ENCODE data around the gene FSTL4.

FSTL4 gene

DNA sequence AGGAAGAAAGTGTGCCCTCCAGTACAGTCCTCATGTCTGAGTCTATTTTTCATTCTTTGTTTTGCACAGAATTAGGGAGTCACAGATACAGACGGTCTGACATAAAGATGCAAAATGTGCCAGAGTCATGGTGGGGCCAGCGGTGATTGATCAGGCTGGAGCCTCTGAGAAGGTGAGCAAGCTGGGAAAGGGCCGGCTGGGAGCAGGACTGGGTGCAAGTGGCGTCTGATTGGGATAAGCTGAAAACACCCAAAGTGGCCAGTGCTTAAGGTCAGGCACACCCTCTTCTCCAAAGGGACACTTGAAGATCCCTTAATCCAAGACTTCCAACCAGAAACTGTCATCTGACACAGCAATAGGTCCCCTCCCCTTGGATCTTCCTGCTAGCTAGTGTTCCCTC, 32.6 kb downstream of the FSTL4 start:
- no peaks in the 10 kb centered on the region for H3K9me3 ChIP-seq (ENCODE audit: control insufficient read depth, low read length)
- no peaks in the 10 kb centered on the region for H3K27me3 ChIP-seq (ENCODE audit: control insufficient read depth, insufficient read depth, low read length)
- H3K4me3 ChIP-seq (ENCODE audit: low read length) = no peak overlapping the region
- no peaks in the 10 kb centered on the region for H3K36me3 ChIP-seq (ENCODE audit: control insufficient read depth, insufficient read depth, low read length)
- no peak overlapping the region for H3K9ac ChIP-seq (ENCODE audit: low read length)
- H3K4me1 ChIP-seq (ENCODE audit: control insufficient read depth, insufficient read depth, low read length) = no peaks in the 10 kb centered on the region

DNA sequence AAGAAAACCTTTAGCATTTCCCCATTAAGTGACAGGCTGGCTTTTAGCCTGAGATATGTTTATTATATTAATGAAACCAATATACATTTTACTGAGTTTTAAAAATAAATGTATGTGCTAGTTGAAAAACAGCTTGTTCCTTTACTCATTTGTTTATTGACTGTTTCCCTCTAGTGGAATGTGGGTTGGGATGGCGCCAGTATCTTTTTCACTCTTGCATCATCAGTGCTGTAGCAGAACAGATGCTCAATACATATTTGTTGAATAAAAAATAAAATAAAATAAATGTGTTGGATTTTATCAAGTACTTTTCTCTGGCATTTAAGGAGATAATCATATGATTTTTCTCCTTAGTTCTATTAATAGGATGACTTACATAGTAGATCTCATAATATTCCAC, 43.0 kb downstream of the FSTL4 start:
- H3K36me3 ChIP-seq (ENCODE audit: control insufficient read depth, insufficient read depth, low read length) = no peaks in the 10 kb centered on the region
- H3K9ac ChIP-seq (ENCODE audit: low read length) = no peak overlapping the region
- no peaks in the 10 kb centered on the region for H3K4me1 ChIP-seq (ENCODE audit: control insufficient read depth, insufficient read depth, low read length)
- H3K9me3 ChIP-seq (ENCODE audit: control insufficient read depth, low read length) = no peaks in the 10 kb centered on the region
- H3K27me3 ChIP-seq (ENCODE audit: control insufficient read depth, insufficient read depth, low read length) = no peaks in the 10 kb centered on the region
- no peak overlapping the region for H3K4me3 ChIP-seq (ENCODE audit: low read length)

DNA sequence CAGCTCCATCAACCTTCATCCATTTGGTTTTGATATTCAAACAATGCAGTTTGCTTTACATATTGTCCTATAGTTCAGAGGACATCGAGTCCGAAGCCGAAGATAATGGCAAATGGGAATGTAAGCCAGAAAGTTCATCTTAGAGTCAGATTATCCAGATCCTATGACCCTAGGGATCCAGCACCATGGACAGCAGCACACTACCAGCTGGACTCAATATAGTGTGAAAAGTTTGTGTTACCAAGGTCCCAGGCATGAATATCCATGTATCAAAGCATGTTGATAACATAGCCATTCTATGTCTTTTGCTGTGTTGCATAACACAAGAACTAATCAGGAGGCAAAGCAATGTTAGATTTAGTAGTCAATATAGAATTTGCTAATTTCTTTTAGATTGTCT, 46.3 kb downstream of the FSTL4 start:
- no peaks in the 10 kb centered on the region for H3K27me3 ChIP-seq (ENCODE audit: control insufficient read depth, insufficient read depth, low read length)
- H3K4me1 ChIP-seq (ENCODE audit: control insufficient read depth, insufficient read depth, low read length) = no peaks in the 10 kb centered on the region
- H3K9ac ChIP-seq (ENCODE audit: low read length) = no peak overlapping the region
- no peaks in the 10 kb centered on the region for H3K36me3 ChIP-seq (ENCODE audit: control insufficient read depth, insufficient read depth, low read length)
- no peaks in the 10 kb centered on the region for H3K9me3 ChIP-seq (ENCODE audit: control insufficient read depth, low read length)
- H3K4me3 ChIP-seq (ENCODE audit: low read length) = no peak overlapping the region

GRCh38 chr5:133564921-133565565, 47.3 kb downstream of the FSTL4 start:
- no peaks in the 10 kb centered on the region for H3K36me3 ChIP-seq (ENCODE audit: control insufficient read depth, insufficient read depth, low read length)
- H3K4me1 ChIP-seq (ENCODE audit: control insufficient read depth, insufficient read depth, low read length) = no peaks in the 10 kb centered on the region
- no peak overlapping the region for H3K4me3 ChIP-seq (ENCODE audit: low read length)
- H3K9me3 ChIP-seq (ENCODE audit: control insufficient read depth, low read length) = no peaks in the 10 kb centered on the region
- H3K9ac ChIP-seq (ENCODE audit: low read length) = no peak overlapping the region
- no peaks in the 10 kb centered on the region for H3K27me3 ChIP-seq (ENCODE audit: control insufficient read depth, insufficient read depth, low read length)

DNA sequence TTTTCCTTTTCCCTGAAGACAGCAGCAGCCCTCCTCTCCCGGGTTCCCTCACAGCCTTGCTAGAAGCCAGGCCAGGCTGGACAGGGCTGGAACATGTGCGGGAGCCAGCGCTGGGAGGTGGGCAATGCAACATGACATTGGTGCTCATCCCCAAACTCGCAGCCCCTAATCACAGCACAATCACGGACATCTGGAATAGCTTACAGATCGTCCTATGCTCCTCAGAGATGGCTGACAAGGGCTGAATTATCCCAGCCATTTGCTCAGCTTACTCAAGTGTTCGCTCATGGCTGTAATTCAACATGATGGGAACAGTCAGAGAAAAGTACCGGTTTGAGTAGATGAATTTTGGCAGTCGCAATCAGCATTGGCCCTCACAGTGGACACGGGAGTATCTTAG, 49.8 kb downstream of the FSTL4 start:
- Histone ChIP-seq H3K4me3 (ENCODE audit: low read length) (no peak overlapping the region), H3K36me3 (ENCODE audit: control insufficient read depth, insufficient read depth, low read length) (no peaks in the 10 kb centered on the region), H3K4me1 (ENCODE audit: control insufficient read depth, insufficient read depth, low read length) (no peaks in the 10 kb centered on the region), H3K9me3 (ENCODE audit: control insufficient read depth, low read length) (no peaks in the 10 kb centered on the region), H3K9ac (ENCODE audit: low read length) (no peak overlapping the region), H3K27me3 (ENCODE audit: control insufficient read depth, insufficient read depth, low read length) (no peaks in the 10 kb centered on the region)

GRCh38 chr5:133559960-133560359, 52.4 kb downstream of the FSTL4 start:
- Histone ChIP-seq H3K27me3 (ENCODE audit: control insufficient read depth, insufficient read depth, low read length) (no peaks in the 10 kb centered on the region), H3K9ac (ENCODE audit: low read length) (no peak overlapping the region), H3K36me3 (ENCODE audit: control insufficient read depth, insufficient read depth, low read length) (no peaks in the 10 kb centered on the region), H3K4me3 (ENCODE audit: low read length) (no peak overlapping the region), H3K4me1 (ENCODE audit: control insufficient read depth, insufficient read depth, low read length) (no peaks in the 10 kb centered on the region), H3K9me3 (ENCODE audit: control insufficient read depth, low read length) (no peaks in the 10 kb centered on the region)

DNA sequence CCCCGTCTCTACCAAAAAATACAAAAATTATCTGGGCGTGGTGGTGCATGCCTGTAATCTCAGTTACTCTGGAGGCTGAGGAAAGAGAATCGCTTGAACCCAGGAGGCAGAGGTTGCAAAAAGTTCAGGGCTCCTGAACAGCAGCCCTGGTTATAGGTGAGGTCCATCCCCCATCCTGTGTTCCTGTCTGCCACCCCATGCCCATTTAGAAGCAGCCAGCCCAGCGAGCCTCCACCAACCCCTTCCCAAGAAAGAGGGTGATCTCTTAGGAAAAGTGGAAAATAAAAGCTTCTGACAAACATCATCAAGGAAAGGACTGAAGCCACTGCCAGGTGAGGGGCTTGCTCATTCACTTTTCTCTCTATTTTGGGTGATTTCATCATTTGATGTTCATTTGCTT, 55.8 kb downstream of the FSTL4 start:
- no peaks in the 10 kb centered on the region for H3K9me3 ChIP-seq (ENCODE audit: control insufficient read depth, low read length)
- no peak overlapping the region for H3K4me3 ChIP-seq (ENCODE audit: low read length)
- no peaks in the 10 kb centered on the region for H3K36me3 ChIP-seq (ENCODE audit: control insufficient read depth, insufficient read depth, low read length)
- H3K27me3 ChIP-seq (ENCODE audit: control insufficient read depth, insufficient read depth, low read length) = no peaks in the 10 kb centered on the region
- H3K9ac ChIP-seq (ENCODE audit: low read length) = no peak overlapping the region
- no peaks in the 10 kb centered on the region for H3K4me1 ChIP-seq (ENCODE audit: control insufficient read depth, insufficient read depth, low read length)

DNA sequence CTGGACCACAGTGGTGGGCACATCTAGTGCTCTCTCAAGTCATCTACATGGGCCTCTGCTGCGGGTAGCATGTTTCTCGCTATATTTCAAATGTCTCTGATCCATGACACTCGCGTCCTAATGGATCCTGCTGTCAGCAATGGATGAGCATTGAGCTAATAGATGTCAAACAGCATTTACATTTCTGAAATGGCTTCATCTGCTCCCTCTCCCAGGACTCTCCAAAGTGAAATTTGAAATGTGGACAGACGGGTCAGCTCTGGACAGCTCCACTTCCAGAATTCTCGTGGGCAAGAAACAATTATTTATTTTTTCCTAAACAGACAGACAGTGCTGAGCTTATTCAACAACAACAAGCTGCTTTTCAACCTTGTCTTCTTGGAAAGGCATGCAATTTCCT, 58.1 kb downstream of the FSTL4 start:
- no peaks in the 10 kb centered on the region for H3K9me3 ChIP-seq (ENCODE audit: control insufficient read depth, low read length)
- H3K4me3 ChIP-seq (ENCODE audit: low read length) = no peak overlapping the region
- H3K4me1 ChIP-seq (ENCODE audit: control insufficient read depth, insufficient read depth, low read length) = no peaks in the 10 kb centered on the region
- no peaks in the 10 kb centered on the region for H3K27me3 ChIP-seq (ENCODE audit: control insufficient read depth, insufficient read depth, low read length)
- no peaks in the 10 kb centered on the region for H3K36me3 ChIP-seq (ENCODE audit: control insufficient read depth, insufficient read depth, low read length)
- no peak overlapping the region for H3K9ac ChIP-seq (ENCODE audit: low read length)

DNA sequence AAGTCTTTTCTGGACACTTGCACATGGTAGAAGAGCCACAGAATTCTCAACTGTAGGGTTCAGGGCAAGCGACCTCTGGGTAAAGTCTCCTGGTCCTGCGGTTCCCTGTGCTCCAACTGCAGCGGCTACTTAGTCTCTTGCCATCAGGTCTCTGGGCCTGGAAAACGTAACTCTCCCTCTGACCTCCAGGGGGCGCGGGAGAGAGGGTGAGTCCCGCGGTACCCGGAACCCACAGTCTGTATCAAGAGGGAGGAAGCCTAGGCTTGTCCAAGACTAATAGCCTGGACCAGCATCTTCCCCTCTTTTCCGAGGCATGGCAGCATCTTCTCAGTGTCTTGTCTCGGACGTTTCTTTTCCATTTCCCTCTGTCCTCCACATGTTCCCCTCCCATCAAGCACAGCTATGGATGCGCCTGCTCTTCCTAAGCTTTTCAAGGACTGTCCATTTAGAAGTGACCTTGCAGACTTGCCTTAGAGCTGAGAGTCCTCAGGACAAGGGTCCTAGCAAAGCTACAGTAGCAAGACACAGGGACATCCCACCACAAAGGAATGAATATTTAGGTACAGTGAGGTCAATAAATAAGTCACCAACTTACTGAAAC, 59.3 kb downstream of the FSTL4 start:
- Histone ChIP-seq H3K4me3 (ENCODE audit: low read length) (no peak overlapping the region), H3K4me1 (ENCODE audit: control insufficient read depth, insufficient read depth, low read length) (no peaks in the 10 kb centered on the region), H3K36me3 (ENCODE audit: control insufficient read depth, insufficient read depth, low read length) (no peaks in the 10 kb centered on the region), H3K27me3 (ENCODE audit: control insufficient read depth, insufficient read depth, low read length) (no peaks in the 10 kb centered on the region), H3K9me3 (ENCODE audit: control insufficient read depth, low read length) (no peaks in the 10 kb centered on the region), H3K9ac (ENCODE audit: low read length) (no peak overlapping the region)

DNA sequence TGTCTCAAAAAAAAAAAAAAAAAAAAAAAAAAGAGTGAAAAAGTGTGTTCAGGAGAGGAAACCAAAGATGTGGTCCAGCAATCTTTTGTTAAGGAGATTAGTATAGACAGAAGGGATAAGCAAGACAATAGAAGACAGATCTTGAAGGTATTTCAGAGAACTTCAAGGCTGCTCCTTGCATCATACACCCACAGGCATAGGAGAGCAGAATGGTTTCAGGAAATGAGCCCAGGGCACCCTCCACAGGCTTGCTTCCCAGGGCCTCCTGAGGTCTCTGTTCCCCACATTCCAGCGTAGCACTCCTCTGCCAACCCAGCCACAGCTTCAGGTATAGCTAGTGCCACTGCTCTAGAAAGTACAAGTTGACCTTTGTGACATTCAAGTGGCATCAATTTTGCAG, 65.8 kb downstream of the FSTL4 start:
- Histone ChIP-seq H3K4me3 (ENCODE audit: low read length) (no peak overlapping the region), H3K4me1 (ENCODE audit: control insufficient read depth, insufficient read depth, low read length) (no peaks in the 10 kb centered on the region), H3K9ac (ENCODE audit: low read length) (no peak overlapping the region), H3K36me3 (ENCODE audit: control insufficient read depth, insufficient read depth, low read length) (no peaks in the 10 kb centered on the region), H3K27me3 (ENCODE audit: control insufficient read depth, insufficient read depth, low read length) (no peaks in the 10 kb centered on the region), H3K9me3 (ENCODE audit: control insufficient read depth, low read length) (no peaks in the 10 kb centered on the region)

DNA sequence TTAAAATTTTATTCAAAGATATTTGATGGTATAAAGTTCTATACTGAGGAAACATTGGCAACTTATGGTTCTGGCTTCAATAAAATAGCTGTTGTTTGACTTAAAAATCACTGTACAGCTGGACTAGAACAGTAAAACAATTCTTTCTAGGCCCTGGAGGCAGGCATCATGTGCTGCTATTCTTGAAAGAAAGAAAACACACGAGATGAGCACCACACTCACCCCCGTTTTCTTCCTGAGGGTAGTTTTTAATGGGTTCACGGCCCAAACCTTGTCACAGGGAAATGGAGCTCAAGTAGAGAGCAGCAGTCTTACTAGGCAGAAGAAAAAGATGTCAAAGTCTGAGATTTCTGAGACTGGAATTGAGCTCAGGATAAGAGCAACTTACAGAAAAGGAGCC, 68.0 kb downstream of the FSTL4 start:
- no peaks in the 10 kb centered on the region for H3K27me3 ChIP-seq (ENCODE audit: control insufficient read depth, insufficient read depth, low read length)
- H3K36me3 ChIP-seq (ENCODE audit: control insufficient read depth, insufficient read depth, low read length) = no peaks in the 10 kb centered on the region
- no peak overlapping the region for H3K9ac ChIP-seq (ENCODE audit: low read length)
- no peaks in the 10 kb centered on the region for H3K9me3 ChIP-seq (ENCODE audit: control insufficient read depth, low read length)
- no peak overlapping the region for H3K4me3 ChIP-seq (ENCODE audit: low read length)
- H3K4me1 ChIP-seq (ENCODE audit: control insufficient read depth, insufficient read depth, low read length) = no peaks in the 10 kb centered on the region

GRCh38 chr5:133539818-133540217, 72.5 kb downstream of the FSTL4 start:
- no peaks in the 10 kb centered on the region for H3K27me3 ChIP-seq (ENCODE audit: control insufficient read depth, insufficient read depth, low read length)
- no peak overlapping the region for H3K9ac ChIP-seq (ENCODE audit: low read length)
- H3K9me3 ChIP-seq (ENCODE audit: control insufficient read depth, low read length) = no peaks in the 10 kb centered on the region
- no peaks in the 10 kb centered on the region for H3K36me3 ChIP-seq (ENCODE audit: control insufficient read depth, insufficient read depth, low read length)
- no peak overlapping the region for H3K4me3 ChIP-seq (ENCODE audit: low read length)
- no peaks in the 10 kb centered on the region for H3K4me1 ChIP-seq (ENCODE audit: control insufficient read depth, insufficient read depth, low read length)

- no peaks in the 10 kb centered on the region for H3K9me3 ChIP-seq (ENCODE audit: control insufficient read depth, low read length)
- H3K4me3 ChIP-seq (ENCODE audit: low read length) = no peak overlapping the region
- no peaks in the 10 kb centered on the region for H3K36me3 ChIP-seq (ENCODE audit: control insufficient read depth, insufficient read depth, low read length)
Measured at GRCh38 chr5:133538718-133539117, 73.6 kb downstream of the FSTL4 start.

More at GRCh38 chr5:133538718-133539117, 73.6 kb downstream of the FSTL4 start:
- Histone ChIP-seq H3K9ac (ENCODE audit: low read length) (no peak overlapping the region), H3K27me3 (ENCODE audit: control insufficient read depth, insufficient read depth, low read length) (no peaks in the 10 kb centered on the region), H3K4me1 (ENCODE audit: control insufficient read depth, insufficient read depth, low read length) (no peaks in the 10 kb centered on the region)

Measured in mucosa of stomach (tissue), 1 donor.